Endodermal cell (in vitro differentiated cells): ENCODE results near the gene MGAT5. TPM values are rescaled to one million over a fixed set of nuclear protein-coding genes. Genes with fewer than 3 reads are reported as not detected.

Experiments used
- DNase-seq: peaks from one replicate; pipeline ENCODE4 v3.0.0-alpha.2; 2017
- H3K27ac ChIP-seq: 2 replicates; pipeline ENCODE4 v1.5.1; 2013; ENCODE audit warnings: mild to moderate bottlenecking, low read depth, low read length, moderate library complexity
- H3K27me3 ChIP-seq: 2 replicates; pipeline ENCODE4 v1.6.1; 2013; ENCODE audit warnings: mild to moderate bottlenecking, low read length, moderate library complexity; ENCODE audit not compliant: insufficient read depth, control insufficient read depth, poor library complexity, severe bottlenecking
- H3K36me3 ChIP-seq: 2 replicates; pipeline ENCODE4 v1.7.0; 2013; ENCODE audit warnings: mild to moderate bottlenecking, low read length, moderate library complexity; ENCODE audit not compliant: control insufficient read depth, insufficient read depth
- H3K4me1 ChIP-seq: one replicate; pipeline ENCODE4 v1.7.0; 2013; ENCODE audit warnings: low read length; ENCODE audit not compliant: control insufficient read depth, insufficient read depth
- H3K4me3 ChIP-seq: 2 replicates; pipeline ENCODE4 v1.5.1; 2013; ENCODE audit warnings: mild to moderate bottlenecking, low read length, moderate library complexity
- H3K9ac ChIP-seq: 2 replicates; pipeline ENCODE4 v1.6.1; 2013; ENCODE audit warnings: mild to moderate bottlenecking, low read length, moderate library complexity; ENCODE audit not compliant: poor library complexity, severe bottlenecking; ENCODE audit errors: extremely low read depth
- H3K9me3 ChIP-seq: 2 replicates; pipeline ENCODE4 v1.6.1; 2013; ENCODE audit warnings: mild to moderate bottlenecking, low read length, moderate library complexity; ENCODE audit not compliant: control insufficient read depth
- H3K27ac Mint-ChIP-seq: 2 replicates; pipeline ENCODE4 v1.8.0; 2020; ENCODE audit warnings: mixed read lengths
- H3K27me3 Mint-ChIP-seq: 2 replicates; pipeline ENCODE4 v1.8.0; 2021; ENCODE audit warnings: mild to moderate bottlenecking, mixed read lengths; ENCODE audit not compliant: insufficient read depth
- H3K36me3 Mint-ChIP-seq: 2 replicates; pipeline ENCODE4 v1.8.0; 2020; ENCODE audit warnings: low read depth, mixed read lengths
- H3K4me1 Mint-ChIP-seq: 2 replicates; pipeline ENCODE4 v1.8.0; 2020; ENCODE audit warnings: mixed read lengths
- H3K4me3 Mint-ChIP-seq: 2 replicates; pipeline ENCODE4 v1.8.0; 2020; ENCODE audit warnings: mild to moderate bottlenecking, moderate library complexity, mixed read lengths
- H3K9me3 Mint-ChIP-seq: 2 replicates; pipeline ENCODE4 v1.8.0; 2020; ENCODE audit warnings: mild to moderate bottlenecking, mixed read lengths
- CTCF ChIP-seq: fragments of 200-600 bp; sonication (generic); conservative IDR thresholded peaks from 2 replicates; pipeline ENCODE4 v1.5.0; 2021; ENCODE audit warnings: antibody characterized with exemption, mild to moderate bottlenecking
- WGBS, 2 experiments: methylation state at CpG; one replicate each; pipeline versions ENCODE4 v1.1.5 to v1.1.7; 2013; ENCODE audit warnings: missing lambda C conversion rate in 2 of 2, mixed read lengths in 1 of 2; ENCODE audit not compliant: insufficient coverage in 1 of 2, insufficient read length in 1 of 2; 5-methylcytosine and 5-hydroxymethylcytosine counted together
- total RNA-seq, 2 donors: library from RNA; stranded (reverse); fragmentation: NEBNext Ultra II Directional in 1 of 2; extraction: Animal tissue kit (Norgen Biotek cat#: 25700) in 1 of 2; gene quantifications; 2 replicates in 1 of 2; 3 replicates in 1 of 2; pipeline ENCODE4 v1.2.1, GENCODE V29; 2021

The MGAT5 gene
- total RNA-seq, 2 donors from 2014 or later, result 57.2 to 78.4 TPM

- H3K27me3 Mint-ChIP-seq, result no peaks in the 10 kb centered on the region
- no peak overlapping the region for H3K27ac Mint-ChIP-seq
- H3K4me3 ChIP-seq, result no peak overlapping the region
- H3K27me3 ChIP-seq, result no peaks in the 10 kb centered on the region
- no peak overlapping the region for H3K4me3 Mint-ChIP-seq
- DNase-seq, result no peak
- H3K36me3 Mint-ChIP-seq, result no peaks in the 10 kb centered on the region
- peaks cover 15% of the 10 kb centered on the region for H3K4me1 Mint-ChIP-seq
- no peaks in the 10 kb centered on the region for H3K4me1 ChIP-seq
- no peaks in the 10 kb centered on the region for H3K9me3 Mint-ChIP-seq
- no peak for TF ChIP-seq CTCF
- H3K9ac ChIP-seq, result no peak overlapping the region
- WGBS, 2 experiments, result 80 to 85% methylated on average over 1 to 3 of the region's 3 CpGs
- H3K9me3 ChIP-seq, result no peaks in the 10 kb centered on the region
- H3K27ac ChIP-seq, result no peak overlapping the region
- H3K36me3 ChIP-seq, result no peaks in the 10 kb centered on the region
Observed at GRCh38 chr2:134244587-134244986, 9.3 kb upstream of the MGAT5 start.

GRCh38 chr2:134245340-134245984, 8.4 kb upstream of the MGAT5 start:
- Mint-ChIP-seq H3K27me3 (no peaks in the 10 kb centered on the region), H3K4me3 (no peak overlapping the region), H3K36me3 (no peaks in the 10 kb centered on the region), H3K4me1 (peaks cover 15% of the 10 kb centered on the region), H3K27ac (no peak overlapping the region), H3K9me3 (no peaks in the 10 kb centered on the region)
- WGBS, 2 experiments, result 40 to 50% methylated on average over 2 of the region's 2 CpGs
- TF ChIP-seq CTCF, result peak; percentile 92
- Histone ChIP-seq H3K36me3 (no peaks in the 10 kb centered on the region), H3K27ac (no peak overlapping the region), H3K9me3 (no peaks in the 10 kb centered on the region), H3K9ac (no peak overlapping the region), H3K4me3 (no peak overlapping the region), H3K27me3 (no peaks in the 10 kb centered on the region), H3K4me1 (no peaks in the 10 kb centered on the region)
- peak; percentile 91 for DNase-seq

- Histone ChIP-seq H3K27ac (no peak overlapping the region), H3K4me3 (no peak overlapping the region), H3K36me3 (no peaks in the 10 kb centered on the region), H3K4me1 (no peaks in the 10 kb centered on the region), H3K9ac (no peak overlapping the region), H3K9me3 (no peaks in the 10 kb centered on the region), H3K27me3 (no peaks in the 10 kb centered on the region)
- no peak for DNase-seq
- no peak for TF ChIP-seq CTCF
- Mint-ChIP-seq H3K9me3 (no peaks in the 10 kb centered on the region), H3K4me1 (peaks cover 15% of the 10 kb centered on the region), H3K27ac (peak overlapping the region; percentile 11), H3K27me3 (no peaks in the 10 kb centered on the region), H3K36me3 (no peaks in the 10 kb centered on the region), H3K4me3 (no peak overlapping the region)
- WGBS, 2 experiments, result 91% methylated on average over 7 of the region's 7 CpGs; no CpG with 5 or more reads in 1 of the 2 experiments
Observed at GRCh38 chr2:134246154-134246874, 7.6 kb upstream of the MGAT5 start.
